Ovary (tissue), 3 donors: ENCODE measurements around the gene TGFB1.

Source experiments
- CTCF ChIP-seq, 3 donors: fragments of 450-650 bp in 2 of 3; fragments of 200-600 bp in 1 of 3; IDR thresholded peaks; one replicate each; pipeline versions ENCODE4 v1.5.1 to v1.8.0; 2016 to 2022; ENCODE audit warnings: antibody characterized with exemption in 3 of 3, mild to moderate bottlenecking in 1 of 3
- POLR2A ChIP-seq: fragments of 450-650 bp; IDR thresholded peaks from one replicate; pipeline ENCODE4 v1.6.1; 2017; ENCODE audit warnings: antibody characterized with exemption, mild to moderate bottlenecking, moderate library complexity
- donor health status: DM: no; HTN: no; CAD: no.

DNA sequence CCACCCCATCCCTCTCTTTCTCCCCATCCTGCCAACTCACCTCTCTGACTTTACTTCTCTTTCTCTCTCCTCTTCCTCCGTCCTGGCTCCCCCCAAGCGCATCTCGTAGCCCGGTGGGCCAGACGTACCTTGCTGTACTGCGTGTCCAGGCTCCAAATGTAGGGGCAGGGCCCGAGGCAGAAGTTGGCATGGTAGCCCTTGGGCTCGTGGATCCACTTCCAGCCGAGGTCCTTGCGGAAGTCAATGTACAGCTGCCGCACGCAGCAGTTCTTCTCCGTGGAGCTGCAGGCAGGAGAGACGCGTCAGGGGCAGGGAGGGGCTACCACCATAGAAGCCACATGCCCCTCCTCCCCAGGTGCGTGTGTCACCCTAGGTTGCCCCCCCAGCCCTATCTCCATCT is 21.7 kb downstream of the TGFB1 start:
- TF ChIP-seq CTCF (IDR thresholded peaks at IDR 0.05) (no peak), POLR2A (no peak)
